GM18861 (cell line): ENCODE data around the gene GALNT2.

Source experiments
- ATAC-seq: cut with Tn5 transposase; IDR thresholded peaks from one replicate; pipeline ENCODE4 v1.9.1; 2021; ENCODE audit not compliant: unreplicated experiment

The GALNT2 gene

DNA sequence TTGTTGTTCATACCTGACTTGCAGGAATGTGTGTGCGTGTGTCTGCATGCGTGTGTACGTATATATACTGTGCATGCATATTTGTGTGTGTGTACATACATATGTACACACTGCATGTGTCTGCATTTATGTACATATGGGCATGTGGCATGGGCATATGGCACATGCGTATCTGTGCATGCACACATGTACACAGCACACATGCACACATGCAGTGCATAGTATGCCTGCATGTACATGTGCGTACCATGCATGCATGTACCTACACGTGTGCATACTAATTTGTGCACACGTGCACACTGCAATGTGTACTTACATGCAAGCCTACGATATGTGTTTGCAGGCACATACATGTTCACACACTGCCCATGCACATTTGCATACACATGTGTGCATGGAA, 43.9 kb downstream of the GALNT2 start:
- no peak for ATAC-seq

DNA sequence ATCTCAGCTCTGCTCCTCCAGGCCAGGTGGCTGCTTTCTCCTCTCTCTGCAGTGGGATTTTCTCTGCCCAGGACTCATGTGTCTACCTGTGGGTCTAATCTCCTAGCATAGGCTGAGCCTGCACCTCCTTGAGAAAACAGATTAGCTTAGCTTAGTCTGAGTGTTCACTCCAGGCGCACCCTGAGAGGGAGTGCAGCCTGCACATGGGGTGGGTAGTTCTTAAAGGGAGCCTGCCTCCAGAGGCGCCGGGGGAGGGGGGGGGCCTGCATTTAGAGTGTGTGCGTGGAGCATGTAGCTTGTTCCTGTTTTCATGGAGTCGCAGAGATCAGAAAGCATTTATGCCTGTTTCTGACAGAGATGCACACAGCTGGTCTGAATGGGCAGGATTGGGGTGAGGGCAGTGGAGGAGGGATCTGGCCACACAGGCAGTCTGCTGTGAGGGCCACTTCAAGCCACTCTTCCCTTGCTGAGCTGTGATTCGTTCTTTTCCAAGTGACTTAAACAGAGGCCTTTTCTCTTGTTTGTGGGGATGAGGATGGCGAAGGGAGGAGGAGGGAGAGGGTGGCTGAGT, 45.2 kb downstream of the GALNT2 start:
- ATAC-seq, result no peak

DNA sequence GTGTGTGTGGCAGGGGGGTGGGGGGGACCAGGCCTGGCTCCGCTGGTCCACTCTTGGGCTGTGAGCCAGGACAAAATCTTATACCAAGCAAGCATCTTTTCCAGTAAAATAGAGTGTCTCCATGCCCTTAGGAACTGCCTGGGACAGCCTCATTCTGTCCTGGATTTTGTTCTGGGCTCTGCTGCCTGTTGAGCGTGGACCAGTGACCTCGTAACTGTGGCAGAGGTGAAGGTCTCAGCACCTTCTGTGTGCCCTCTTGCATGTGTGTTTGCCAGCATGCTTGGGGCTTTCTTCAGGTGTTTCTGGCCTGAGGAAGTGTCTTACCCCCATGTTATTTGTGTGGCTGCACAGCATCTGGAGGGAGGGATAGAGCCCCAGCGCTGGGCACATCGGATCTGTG, 45.7 kb downstream of the GALNT2 start:
- no peak for ATAC-seq

DNA sequence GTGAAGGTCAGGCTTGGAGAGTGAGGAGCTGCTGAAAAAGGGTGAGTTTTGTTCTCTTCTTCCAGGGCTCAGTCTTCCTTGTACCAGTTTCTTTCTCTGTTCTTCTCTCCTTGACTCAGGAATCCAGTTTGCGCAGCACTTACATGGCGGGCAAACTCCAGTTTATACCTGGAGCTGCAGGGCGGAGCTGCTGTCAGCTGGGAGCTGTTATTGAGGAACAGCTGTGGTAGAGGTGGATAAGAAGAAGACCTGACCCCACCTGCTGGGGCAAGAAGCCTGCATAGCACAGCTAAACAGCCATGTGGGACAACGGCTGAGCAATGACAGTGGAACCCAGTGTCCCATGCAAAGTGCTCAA, 46.2 kb downstream of the GALNT2 start:
- no peak for ATAC-seq

DNA sequence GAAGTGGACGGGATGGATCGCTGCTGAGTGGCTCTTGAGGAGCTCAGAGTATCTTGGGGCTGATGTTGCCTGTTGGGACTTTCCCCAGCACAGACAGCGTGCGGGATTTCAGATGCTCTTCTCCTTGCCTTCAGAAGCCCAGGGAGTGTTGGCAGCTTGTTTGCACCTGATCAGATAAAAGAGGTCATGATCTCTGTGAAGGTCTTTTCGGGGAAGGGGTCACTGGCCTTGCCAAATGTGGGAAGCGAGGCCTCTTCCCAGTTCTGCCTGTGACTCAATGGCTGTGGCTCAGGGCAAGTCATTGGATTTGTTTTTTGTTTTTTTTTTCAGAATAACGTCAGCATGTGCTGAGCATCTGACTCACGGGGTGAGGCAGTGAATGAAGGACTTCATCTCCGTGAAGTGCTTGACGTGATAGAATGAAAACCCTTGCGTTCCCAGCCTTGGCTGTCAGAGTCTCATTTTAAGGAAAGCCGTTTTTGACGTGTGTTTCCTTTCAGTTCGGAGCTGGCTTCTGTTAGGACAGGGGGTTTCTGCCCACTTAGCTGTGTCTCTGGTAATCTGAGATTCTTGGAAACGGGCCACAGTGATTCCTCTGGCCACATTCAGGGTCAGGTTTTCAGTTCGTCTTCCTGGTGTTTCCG, 46.7 kb downstream of the GALNT2 start:
- ATAC-seq, result no peak

DNA sequence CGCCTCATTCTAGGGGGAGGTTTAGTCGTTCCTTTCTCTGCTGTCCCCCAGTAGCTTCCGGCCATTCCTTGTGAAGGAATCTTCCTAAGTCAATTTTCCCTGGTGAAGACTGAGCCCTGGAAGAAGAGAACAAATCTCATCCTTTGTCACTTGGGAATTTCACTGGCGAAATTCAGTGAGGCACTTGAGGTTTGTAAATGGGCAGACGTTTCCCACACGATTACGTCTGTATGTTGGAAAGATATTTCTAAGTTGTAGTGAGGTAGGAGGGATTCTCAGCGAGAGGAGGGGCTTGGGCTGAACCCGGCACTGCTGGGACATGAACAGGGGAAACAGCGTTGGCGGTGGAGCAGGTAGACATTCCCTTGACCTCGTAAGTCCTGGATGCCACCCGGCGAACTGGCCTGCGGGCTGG, 47.2 kb downstream of the GALNT2 start:
- ATAC-seq, result no peak

DNA sequence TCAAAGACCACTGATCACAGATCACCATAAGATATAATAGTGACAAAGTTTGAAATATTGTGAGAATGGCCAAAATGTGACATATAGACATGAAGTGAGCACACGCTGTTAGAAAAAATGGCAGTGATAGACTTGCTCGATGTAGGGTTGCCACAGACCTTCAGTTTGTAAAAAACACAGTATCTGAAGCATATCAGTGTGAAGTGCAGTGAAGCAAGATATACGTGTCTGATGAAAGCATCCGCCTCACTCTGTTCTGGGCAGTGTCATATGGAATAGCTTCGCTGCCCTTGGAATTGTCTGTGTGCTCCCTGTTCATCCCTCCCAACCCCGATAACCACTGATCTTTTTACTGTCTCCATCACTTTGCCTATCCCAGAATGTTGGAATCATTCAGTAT, 50.7 kb downstream of the GALNT2 start:
- no peak for ATAC-seq

DNA sequence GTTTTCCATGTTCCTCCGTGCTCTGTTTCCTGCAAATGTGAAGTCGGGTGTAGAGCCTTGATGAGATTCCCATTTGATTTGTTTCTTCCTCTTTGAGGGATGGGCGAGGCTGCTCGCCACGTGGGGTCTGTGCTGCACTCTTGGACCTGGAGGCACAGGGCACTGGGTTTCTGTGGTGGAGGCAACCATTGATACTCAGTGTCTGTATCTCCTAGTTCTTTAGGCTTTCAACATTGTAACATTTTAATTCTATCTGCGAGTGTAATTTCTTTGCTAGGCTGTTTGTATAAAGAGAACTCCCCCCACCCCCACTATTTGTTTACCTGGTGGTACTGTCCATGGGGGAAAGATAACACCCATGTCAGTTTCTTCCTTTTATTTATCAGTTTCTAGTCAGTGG, 52.3 kb downstream of the GALNT2 start:
- no peak for ATAC-seq

DNA sequence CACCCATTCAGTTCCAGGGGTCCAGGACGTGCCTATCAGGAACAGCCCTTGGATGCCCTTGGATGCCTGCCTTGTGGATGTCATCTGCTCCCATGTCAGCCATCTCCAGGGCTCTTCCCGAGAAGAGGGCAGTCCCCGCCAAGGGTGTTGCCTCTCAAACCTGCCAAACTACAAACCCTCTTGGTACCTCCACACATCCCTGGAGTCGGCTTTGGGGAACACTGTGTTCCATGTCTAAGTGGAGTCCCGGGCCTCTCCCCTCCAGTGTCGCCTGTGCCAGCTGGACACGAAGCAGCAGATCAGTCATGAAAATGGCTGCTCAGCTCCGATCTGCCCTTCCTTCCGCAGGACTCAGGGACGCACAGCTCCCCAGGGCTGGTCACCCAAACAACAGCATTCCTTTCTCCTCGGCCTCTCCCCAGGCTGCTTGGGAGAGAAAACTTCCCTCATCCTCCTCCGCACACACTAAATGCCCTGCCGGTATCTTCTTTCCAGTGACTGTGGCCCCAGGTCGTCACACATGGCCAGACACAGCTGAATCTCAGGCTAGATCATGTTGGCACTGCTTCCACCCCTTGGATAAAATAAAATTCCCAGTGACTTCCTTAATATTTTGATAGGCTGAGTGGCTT, 53.4 kb downstream of the GALNT2 start:
- no peak for ATAC-seq

DNA sequence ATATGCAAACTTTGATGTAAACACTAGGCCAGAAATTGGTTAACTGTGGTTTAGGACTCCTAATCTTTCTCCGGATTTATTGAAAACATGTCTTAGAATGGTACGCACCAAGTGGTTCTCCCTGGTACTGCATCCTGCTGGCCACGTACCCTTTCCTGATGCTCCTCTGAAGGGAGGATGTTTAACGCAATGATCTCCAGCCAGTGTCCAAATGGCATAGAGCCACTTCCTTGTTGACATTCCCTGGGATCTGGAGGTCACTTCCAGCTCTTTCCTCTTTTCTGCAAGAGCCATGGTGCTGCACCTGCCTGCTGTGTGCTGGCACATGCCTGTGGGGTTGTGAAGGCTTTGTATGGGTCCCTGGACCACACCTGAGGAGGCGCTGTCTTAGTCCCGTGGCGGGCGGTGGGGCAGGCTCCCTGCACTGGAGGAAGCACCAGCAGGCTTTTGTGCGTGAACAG, 53.9 kb downstream of the GALNT2 start:
- ATAC-seq, result no peak

DNA sequence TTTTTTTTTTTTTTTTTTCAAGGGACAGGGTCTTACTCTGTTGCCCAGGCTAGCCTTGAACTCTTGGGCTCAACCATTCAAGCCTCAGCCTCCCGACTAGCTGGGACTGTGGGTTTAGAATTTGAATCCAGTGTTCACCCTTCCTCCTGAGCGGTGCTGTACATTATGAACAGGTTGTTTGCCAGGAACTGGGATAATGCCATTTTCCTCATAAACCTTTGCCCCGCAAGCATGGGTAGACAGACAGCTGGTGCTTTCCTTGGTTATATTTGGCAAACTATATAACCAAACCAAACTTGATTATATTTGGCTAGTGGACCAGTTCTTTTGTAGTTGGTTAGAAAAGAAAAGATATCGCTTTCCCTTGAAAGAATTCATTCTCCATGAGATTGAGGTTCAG, 54.9 kb downstream of the GALNT2 start:
- no peak for ATAC-seq

DNA sequence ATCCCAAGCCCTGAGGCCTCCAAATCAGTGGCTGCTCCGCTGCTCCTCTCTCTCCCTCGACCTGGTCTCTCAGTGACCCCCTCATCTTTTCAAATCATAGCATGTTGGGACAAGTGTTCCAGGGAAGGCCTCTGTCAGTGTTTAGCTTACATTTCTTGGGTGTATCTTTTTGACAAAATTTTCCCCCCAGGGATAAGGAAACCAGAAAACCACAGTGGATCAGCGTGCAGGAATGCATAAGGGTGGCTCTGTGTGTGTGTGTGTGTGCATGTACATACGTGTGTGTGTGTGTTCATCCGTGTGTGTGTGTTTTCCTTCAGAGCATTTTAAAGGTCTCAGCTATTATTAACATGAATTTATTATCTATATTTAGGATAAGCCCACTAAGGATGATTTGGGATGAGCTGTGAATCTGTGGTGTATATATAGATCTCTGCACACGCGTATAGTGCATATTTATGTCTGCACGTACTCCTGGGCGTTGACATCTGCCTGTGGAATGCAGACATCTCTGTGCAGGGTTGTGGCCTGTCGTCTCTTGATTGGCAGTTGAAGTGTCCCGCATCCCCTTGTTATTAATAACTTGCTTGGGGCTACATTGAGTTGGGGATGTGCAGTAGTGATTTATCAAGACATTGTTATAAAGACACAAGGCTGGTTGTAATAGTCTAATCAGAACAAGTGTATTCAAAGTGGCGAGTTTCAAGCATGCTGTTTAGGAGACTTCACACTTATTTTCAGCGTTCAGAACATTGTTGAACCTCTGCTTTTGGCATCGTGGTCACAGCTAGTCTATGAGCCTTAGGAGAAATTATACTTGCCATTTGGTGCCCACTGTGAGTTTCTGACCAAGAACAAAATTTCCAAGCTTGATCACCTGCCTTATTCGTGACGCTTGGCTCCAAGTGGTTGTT, 55.6 kb downstream of the GALNT2 start:
- no peak for ATAC-seq

DNA sequence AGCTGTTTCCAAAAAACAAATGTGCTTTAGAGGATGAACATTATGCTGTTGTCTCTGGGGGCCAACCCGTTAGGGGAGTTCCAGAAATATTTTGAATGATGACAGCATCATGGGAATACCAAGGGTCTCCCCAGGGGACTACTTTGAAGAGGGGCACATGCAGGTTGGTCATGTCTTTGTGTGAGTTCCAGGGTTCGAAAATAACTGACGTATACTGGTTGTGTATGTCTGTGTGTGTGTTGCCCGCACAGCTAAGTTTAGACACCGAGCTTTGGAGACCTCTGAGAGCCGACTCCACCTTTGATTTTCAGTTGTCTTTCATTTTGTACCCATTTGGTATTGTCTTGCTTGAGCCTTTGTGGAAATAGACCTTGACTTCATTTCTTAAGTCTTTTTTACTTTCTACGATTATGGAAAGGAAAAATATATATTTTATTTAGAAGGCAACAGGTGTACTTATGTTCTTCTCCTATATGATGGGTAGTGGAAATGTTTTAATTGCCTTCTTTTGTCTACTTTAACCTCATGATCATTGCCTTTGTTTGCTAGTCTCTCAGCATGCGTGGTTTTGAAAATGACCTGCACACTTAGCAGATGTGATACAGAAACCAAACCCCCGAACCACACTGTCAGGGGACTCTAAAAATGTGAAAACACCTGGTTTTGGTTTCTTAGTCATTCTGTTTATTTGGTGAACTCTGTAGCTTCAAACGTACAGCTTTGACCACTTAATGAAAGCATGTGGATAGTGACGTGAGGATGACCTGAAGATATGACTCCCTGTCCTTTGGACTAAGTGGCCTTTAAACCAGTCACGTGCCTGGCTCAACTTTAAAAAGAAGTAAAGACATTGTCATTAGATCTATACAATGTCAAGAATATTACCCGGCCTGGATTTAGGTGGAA, 56.5 kb downstream of the GALNT2 start:
- ATAC-seq, result peak; percentile 85

DNA sequence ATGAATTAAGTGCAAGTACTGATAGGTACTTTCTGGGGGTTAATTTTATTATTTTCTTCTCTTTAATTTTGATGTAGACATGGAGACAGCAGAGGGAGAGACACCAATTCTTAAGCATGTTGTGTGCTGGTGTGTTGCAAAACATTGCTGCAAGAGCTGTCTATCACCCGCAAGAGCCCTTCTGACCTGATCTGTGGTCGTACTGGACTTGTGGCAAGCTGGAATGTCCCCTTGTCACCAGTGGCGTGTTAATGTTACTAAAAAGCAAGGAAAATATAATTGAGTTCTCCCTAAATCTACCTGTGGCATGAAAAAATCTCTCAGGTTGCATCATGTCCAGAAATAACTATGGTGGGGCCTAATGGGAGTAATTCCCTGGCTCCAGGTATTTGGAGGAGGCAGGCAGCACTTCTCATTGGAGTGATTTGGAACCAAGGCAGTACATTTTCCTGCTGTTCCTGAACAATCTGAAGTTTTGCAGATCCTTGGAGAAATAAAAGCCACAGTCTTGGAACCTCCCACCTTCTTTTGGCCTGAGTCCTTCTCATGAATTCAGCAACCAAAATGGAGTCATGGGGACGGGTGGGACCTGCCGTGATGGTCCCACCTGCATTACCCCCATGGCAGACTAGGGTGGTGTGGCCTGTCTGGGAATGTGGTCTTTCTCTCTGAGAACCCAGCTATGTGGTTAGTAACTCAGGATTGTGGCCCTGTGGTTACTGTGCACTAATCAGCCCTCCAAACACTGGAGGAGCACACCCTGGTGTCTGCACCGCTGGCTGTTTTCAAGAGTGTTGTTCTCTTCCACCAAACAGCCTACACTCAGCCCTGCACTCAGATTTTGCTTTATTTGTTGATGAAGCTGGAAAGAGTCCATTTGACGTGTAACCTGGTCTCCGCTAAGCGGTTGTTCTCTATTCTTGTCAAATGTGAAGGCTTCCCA, 57.4 kb downstream of the GALNT2 start:
- ATAC-seq, result no peak

DNA sequence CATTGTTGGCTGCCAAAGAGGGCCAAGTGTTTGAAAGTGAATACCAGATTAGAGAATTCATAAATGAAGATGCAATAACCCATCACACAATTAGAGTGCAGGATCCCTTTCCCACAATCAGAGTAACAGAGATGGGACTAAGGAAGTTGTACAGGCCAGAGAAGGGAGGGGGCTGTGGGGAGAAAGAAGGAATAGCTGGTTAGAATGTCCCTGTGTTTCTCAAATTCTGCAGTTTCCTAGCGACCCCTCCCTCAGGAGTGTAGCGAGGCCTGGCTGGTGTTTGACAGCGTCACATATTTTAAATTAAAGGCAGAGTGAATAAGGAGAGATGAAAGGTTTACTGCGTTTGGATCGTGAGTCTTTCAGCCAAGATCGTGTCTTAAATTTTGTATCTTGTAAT, 58.1 kb downstream of the GALNT2 start:
- ATAC-seq, result no peak

DNA sequence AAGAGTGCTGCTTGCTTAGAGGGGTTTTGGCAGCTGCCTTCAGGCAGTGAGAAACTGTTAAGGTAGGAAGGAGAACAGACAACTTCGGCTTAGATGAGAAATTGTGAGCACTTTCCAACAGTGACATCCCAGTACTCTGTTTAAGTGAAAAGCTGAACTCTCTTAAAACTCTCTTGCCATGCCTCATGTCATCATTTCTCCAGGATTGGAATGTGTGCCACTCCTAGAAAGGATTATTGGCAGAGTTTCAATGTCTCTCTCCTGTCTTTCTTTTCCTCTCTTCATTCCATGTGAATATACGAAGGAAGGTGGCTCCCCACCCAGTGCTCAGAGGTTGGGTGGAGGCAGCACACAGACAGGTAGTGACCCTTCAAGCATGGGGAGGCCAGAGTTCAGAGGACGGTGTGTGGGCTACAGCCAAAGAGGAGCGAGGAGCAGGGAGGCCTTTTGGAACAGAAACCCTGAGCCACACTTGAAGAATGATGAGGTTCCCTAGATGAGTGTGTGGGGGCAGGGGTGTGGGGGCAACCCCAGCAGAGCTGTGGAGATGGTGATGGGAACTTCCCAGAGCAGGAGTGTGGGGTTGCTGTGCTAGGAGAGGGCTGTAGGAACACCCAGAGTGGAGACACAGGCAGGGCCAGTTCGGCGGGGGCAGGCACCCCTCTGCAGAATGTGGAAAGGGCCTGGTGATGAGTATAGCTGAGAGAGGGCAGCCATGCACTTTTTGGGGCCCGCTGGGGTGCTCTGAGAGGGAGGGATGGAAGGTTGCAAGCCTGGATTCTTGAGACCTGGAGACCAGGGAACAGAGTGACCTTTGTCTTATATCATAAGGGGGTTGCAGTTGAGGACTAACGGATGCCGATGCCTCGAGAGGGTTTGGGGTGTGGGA, 58.8 kb downstream of the GALNT2 start:
- ATAC-seq, result no peak

DNA sequence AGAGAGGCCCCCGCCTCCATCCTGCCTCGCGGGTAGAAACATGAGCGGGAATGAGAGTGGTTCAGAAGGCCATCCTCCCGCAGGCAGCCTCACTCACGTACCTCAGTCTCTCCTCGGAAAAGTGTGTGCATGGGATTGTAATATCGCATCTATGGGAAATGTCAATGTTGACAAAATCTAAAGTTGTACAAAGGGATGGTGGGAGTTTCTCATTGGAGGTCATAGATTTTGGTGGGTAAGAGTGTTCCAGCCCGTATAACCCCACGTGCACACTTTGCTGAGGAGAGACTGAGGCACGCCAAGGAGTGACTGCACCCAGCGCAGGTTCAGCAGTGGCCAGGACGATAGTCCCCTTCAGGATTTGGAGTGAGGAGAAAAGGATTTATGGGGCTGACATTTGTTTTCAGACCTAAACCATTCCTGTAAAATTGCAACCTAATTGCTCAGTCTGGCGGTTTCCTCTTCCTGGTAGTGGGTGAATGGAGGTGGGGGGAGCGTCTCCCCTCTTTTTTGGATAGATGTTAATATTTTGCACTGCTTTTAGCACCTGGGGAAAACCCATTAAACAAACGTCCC, 59.6 kb downstream of the GALNT2 start:
- no peak for ATAC-seq
